ENCODE results near the gene SVIL.

SVIL gene, protein sequence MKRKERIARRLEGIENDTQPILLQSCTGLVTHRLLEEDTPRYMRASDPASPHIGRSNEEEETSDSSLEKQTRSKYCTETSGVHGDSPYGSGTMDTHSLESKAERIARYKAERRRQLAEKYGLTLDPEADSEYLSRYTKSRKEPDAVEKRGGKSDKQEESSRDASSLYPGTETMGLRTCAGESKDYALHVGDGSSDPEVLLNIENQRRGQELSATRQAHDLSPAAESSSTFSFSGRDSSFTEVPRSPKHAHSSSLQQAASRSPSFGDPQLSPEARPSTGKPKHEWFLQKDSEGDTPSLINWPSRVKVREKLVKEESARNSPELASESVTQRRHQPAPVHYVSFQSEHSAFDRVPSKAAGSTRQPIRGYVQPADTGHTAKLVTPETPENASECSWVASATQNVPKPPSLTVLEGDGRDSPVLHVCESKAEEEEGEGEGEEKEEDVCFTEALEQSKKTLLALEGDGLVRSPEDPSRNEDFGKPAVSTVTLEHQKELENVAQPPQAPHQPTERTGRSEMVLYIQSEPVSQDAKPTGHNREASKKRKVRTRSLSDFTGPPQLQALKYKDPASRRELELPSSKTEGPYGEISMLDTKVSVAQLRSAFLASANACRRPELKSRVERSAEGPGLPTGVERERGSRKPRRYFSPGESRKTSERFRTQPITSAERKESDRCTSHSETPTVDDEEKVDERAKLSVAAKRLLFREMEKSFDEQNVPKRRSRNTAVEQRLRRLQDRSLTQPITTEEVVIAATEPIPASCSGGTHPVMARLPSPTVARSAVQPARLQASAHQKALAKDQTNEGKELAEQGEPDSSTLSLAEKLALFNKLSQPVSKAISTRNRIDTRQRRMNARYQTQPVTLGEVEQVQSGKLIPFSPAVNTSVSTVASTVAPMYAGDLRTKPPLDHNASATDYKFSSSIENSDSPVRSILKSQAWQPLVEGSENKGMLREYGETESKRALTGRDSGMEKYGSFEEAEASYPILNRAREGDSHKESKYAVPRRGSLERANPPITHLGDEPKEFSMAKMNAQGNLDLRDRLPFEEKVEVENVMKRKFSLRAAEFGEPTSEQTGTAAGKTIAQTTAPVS (N-terminal part only)

DNA sequence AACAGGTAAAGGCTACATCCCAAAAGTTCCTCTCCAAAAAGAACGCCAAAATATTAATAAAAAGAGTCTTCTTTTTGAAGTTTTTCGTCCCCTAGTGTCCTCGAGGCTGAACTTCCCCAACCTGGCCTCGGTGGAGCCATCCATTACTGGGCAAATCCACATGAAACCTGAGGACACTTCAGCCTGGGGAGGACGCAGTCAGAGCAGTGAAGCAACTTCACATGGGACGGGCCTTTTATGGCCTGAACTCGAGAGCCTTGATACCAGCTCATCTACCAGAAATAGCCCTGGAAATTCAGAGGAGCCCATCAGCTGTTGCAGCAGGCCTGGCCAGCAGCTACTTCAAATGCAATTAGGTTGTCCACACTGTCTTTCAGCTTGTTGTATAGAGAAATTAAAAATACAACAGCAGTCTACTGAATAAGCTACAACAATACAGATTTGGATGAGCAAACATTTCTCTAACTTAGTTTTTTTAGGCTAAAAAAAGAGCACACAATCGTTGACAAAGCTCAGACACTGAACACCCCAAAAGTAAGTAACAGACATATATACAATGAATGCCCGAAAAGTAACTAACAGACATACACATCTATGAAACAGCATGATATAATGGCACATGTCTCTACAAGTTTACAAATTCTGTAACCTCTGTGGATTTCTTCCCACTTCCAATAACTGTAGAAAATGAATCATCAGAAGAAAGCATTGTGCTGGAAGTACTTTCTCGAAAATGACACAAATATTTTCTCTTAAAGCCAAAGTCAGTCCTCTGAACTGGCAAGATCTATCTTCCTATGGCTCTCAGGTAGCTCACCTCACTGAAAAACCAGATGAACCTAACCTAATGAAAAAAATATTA lies at the start of gene SVIL:
Gene SVIL, minus strand, starts transcription at position 208 of the 862 bp plus-strand sequence. CDS start 79,913 bp downstream, outside the sequence.
- DNase-seq: no peak

DNA sequence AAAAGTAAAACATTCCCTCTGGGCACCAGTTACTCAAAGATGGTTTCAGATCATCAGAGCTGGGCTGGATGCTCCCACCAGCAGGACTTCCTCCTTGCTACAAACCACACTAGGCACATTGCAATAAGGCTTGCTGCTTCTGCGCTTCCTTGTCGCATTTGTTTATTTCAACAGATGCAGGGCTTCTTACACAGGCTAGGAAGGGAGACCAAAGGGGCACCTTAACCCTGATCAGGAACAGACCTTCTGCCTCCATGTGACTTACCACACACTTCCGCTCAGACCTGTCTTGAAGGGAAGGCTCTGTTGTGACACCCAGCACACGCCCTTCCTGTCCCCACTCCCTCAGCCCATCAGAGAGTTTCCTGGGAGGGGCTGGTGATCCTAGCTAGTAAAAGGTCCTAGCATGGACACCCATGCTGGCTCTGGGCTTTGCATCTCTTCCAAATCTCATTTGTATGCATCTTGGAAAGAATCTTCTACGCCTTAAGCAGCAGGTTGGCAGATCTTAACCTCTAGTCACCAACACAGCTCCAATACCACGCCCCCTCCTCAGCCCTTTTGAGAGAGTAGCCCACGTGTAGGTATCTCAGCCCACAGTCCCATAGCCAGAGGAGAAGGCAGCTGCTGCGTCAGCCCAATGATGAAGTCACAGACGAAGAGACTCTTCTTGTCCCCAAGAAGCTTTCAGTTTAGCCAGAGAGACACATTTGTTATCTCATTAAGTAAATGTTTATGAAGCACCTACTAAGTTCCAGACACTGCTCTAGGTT lies 47.1 kb upstream of the SVIL start:
- DNase-seq: no peak

DNA sequence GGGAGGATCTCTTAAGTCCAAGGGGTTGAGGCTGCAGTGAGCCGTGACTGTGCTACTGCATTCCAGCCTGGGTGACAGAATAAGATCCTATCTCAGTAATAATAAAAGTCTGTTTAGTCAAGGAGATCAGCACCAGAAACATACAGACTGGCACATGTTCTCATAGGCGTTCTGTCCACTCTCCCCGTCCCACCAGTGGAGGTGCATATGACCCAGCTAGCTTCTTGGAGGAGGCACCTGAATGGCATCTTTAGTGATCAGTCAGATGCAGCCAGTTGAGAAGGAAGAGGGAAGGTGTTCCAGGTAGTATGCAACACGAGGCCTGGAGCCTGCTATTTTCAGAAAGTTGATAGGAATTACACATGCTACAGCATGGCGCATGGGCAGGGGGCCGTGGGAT lies 45.3 kb upstream of the SVIL start:
- DNase-seq: no peak

DNA sequence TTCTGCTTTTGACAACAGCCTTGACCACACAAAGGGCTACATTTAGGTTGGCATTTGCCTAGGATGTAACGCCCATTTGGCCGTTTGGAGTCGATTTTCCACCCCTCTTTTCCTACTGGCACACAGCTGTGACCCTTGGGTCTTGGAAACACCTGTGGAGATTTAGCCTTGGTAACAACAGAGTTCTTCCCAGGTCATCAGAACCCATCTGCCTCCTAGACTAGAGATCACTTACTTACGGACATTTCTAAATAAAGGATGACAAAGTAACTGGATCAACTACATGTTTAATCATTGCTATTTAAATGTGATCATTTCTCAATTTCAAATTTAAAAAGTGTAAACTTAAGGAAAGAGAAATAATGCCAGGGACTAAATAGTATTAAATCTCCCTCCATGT lies 42.0 kb upstream of the SVIL start:
- DNase-seq: no peak

DNA sequence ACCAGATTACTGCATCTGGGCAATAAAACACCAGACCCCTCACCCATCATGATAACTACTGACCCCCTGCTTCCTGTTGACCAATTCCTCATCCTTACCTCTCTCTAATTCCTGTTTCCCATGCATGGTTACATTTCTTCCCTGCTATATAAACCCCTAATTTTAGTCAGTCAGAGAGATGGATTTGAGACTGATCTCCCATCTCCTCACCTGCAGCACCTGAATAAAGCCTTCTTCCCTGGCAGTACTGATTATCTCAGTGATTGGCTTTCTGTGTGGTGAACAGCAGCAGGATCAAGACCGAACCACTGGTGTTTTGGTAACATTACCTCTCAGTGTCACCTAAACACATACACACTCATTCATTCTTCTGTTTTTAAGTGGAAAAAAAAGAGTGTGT lies 41.2 kb upstream of the SVIL start:
- no peak for DNase-seq

DNA sequence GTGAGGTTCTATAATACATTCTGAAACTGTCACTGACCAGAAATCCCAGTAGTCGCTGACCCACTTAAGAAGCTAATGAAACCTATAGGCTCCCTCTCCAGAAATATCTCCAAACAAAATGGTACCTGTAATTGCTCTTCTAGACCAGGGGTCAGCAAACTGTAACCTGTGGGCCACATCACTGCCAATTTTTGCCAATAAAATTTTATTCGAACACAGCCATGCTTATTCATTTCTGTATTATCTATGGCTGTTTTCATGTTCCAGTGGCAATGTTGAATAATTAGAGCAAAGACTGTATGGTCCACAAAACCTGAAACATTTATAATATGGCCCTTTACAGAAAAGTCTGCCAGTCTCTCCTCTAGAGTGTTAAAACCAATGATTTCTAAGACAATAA lies 37.2 kb upstream of the SVIL start:
- DNase-seq: no peak

DNA sequence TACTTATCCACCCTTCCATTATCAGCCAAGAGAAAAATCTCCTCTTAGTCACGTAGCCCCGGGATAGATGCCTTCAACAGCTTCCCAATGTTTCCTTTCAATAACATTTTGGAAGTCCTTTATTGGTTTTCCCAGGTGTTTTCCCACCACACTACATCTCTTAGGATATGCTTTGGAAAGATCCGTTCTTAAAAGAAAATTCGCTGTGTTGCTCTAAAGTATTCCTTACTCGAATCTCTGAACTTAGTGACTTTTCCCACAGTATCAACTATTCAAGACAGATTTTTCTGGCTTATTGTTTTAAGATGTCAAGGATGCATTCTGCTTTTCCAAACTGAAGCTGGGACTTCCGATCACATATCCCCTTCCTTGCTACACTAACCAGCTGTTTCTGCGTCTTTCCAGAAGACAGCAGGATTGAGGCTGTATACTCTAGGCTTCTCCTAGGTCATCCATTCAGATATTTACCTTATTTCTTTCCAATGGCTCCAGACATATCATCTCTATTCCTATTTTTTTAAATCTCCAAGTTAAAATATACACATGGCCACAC lies 36.5 kb upstream of the SVIL start:
- DNase-seq: no peak

DNA sequence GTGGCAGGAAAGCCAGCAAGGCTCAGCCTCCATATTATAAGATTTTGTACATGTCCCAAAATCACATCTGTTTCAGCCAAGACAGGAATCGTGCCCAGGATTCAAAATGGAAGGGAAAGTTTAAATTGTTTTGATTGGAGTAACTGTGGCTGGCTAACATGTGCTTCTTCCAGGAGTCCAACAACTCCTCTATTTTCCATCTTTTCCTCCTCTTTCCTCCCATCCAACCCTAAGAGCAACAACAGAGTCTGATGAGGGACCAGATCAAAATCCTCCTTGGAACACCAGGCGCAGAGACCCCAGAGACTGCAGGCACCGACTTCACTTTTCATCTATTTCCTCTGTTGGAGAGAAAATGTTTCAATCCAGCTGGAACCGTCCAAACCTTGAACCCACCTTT lies 36.0 kb upstream of the SVIL start:
- DNase-seq: no peak

DNA sequence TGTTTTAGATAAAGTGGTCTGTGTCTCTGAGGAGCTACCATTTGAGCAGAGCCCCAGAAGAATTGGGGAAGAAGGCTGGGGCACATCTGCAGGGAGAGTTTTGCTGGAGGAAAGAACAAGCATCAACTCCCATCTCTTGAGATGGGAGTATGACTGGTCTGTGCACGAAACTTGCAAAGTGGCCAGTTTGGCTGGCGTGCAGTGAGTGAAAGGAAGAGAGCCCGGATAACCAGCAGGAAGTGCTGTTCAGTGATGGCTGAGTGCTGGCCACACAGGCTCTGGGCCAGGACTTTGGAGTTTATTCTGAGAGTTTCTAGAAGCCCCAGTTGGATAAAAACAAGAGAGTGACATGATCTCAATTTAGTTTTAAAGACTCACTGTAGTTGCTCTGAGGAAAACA lies 34.4 kb upstream of the SVIL start:
- DNase-seq: no peak

DNA sequence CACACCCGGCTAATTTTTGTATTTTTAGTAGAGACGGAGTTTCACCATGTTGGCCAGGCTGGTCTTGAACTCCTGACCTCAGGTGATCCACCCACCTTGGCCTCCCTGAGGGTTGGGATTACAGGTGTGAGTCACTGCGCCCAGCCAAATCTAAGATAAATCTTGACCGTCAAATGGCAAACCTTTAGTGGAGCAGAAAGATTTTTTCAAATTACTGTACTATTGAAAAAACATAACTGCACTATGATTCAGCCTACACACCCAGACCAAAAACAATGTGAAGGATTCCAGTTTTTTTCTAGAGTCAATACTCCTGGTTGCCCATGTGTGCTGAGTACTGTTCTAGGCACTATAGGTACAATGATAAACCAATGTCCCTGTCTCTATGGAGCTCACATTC lies 33.9 kb upstream of the SVIL start:
- no peak for DNase-seq

DNA sequence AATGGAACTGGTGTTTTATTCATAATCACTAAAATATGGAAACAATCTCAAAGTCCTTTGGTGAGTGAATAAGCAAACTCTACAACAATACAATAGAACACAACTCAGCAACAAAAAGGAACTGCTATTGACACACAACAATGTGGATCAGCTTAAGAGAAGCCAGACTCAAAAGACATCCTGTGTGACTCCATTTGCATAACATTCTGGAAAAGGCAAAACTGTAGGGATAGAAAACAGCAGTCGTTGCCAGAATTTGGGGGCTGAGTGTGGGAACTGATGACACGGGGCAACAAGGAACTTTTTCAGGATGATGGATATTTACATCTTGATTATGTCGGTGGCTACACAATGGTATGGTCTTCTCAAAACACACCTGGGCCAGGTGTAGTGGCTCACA lies 32.4 kb upstream of the SVIL start:
- DNase-seq: no peak

DNA sequence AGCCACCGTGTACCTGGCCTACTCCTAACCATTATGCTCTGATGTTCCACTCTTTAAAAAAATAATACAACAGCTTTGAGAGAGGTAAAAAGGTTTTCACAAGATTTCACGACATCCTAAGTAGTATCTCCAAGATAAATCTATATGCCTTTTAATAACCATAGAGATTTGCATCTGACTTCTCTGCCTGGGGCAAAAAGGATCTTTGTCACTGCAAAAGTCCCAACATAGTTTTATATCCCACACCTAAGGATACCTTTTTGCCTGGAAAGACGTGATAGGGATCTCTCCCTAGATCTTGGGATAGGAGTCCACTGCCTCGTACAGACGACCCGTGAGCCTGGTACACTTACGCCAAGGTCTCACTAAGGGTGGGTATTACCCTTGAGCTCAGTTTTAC lies 31.4 kb upstream of the SVIL start:
- no peak for DNase-seq

DNA sequence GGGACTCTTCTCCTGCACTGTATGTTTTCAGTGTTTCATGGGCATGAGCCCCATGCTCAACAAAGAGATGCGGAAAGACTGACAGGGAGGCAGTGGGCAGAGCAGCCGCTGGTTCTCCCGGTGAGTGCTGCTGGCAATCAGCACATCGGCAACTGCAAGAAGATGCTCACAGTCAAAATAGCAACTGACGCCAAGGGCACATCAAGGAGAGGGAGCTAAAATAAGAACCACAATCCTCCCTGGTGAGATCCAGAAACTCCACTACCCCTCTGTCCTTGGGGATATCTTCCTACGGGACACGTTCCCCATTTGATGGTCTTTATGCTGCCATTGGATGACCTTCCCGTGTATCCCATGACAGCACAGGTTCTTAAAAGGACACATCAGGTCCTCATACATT lies 28.9 kb upstream of the SVIL start:
- no peak for DNase-seq

DNA sequence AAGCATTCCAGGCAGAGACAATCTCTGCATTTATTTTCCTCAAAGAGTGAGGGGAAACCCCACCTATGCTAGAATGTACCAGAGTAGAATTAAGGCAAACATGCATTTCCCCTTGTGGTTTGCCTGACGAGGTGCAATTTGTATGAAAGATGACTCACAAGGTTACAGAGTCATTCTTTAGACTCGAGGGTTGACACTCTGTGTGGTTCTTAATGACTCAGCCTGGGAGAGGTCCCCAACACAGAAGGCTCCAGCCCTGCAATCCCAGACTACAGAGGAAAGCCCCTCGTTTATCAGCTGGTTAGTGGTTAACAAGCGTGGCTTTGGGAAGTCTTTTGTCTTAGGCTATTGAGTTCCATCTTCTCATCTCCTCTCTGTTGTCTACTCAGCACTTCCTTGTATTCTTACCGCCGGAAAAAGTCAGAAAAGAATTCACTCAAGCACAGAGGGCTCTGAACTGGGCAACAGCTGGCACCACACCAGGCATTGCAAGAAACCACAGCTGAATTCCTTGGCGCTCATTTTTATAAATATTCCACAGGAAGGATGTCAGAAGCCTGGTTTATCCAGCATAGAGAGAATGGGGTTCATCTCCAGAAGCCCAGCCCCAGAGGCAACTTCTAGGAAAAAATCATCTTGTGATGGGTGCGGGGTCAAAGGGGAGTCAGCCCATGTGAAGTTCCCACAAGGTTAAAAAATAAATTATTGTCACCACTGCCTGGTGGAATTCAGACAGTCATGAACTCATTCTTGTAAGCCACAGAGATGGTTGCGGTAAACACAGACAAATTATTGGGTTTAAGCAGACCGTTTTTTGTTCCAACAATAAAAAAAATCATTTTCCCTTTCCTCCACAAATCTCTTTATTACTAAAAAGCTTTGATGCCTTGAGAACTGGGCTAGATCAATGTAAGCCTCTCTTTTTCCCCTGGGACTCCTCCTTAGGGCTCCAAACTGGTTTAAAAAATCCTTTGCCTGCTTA lies 24.5 kb upstream of the SVIL start:
- DNase-seq: no peak

DNA sequence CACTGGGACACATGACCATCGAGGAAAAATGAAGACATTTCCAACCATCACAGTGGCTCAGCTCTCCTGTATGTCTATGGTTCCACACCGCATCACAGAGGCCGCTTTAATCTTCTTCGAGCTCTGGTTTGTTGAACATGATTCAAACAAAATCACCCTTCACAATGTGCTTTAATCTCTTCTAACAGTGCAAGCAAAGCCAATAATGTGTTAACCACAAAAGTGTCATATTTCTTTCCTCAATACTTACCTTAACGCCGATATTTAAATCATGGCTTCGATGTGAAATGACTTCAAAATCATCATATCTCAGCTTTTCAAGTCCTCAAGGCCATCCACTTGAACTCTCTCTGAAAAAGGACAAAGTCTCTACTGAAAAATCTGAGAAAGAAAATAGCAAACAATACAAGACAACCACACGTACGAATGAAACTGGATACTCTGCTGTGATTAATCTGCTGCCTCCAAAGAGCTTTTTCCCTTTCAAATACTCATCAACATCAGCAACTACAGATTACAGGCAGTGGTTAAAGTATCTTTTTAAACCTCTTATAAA lies 23.0 kb upstream of the SVIL start:
- DNase-seq: no peak

DNA sequence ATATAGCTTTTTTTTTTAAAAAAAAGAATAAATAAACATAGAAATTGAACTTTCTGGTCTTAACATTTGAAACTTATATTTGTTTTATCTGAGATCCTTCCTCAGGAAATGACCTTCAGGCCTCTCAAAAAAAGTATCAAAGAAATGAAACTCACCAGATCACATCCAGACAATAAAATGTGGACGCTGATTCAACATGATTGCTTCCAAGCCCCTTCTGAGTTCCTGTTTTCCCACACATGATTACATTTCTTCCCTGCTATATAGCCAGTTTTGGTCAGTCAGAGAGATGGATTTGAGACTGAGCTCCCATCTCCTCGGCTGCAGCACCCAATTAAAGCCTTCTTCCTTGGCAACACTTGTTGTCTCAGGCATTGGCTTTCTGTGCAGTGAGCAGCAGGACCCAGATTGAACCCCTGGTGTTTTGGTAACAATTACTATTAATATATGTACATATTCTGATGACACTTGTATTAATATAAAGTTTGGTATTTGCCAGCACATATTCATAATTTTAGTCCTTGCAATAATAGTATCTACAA lies 21.8 kb upstream of the SVIL start:
- no peak for DNase-seq

DNA sequence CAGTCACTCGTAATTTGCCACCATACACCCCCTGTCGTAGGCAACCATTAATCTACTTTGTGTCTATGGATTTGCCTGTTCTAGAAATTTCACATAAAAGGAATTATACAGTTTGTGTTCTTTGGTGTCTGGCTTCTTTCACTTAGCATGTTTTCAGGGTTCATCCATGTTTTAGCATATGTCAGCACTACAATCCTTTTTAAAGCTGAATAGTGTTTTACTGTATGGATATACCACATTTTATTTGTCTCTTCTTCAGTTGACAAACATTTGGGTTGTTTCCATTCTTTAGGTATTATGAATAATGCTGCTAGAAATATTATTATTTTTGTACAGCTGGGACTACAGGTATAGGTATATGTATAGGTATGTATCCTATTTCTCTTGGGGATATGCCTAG lies 17.4 kb upstream of the SVIL start:
- no peak for DNase-seq

DNA sequence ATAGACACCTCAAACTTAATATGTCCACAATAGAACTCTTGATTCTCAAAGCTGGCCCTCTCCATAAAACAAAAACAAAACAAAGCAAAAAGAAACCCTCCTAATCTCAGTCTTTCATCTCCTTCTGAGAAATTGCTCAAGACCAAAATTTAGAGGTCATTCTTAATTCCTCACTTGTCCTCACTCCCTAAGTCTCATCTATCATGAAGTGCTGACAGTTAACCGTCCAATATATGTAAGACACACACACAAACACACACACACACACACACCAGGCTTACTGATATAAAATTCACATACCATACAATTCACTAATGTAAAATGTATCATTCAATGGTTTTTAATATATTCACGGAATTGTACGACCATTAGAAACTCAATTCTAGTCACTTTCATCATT lies 17.0 kb upstream of the SVIL start:
- DNase-seq: no peak

DNA sequence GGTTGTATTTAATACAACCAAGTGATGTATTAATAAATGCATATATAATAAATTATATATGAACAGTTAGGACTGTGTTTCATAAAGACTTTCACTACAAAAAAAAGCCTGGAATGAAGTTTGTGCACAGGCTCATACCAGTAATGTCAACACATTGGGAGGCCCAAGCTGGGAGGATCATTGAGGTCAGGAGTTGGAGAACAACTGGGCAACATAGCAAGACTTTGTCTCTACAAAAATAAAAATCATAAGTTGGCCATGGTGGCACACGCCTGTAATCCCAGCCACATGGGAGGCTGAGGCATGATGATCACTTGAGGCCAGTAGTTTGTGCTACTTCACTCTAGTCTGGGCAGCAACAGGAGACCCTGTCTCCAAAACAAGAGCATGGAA lies 15.8 kb upstream of the SVIL start:
- DNase-seq: no peak

Data from DMS 273 treated with DMSO at 0.1 percent for 48 hours (cell line).